22Rv1 (cell line): ENCODE measurements around the gene HAS3.
"Not testable (repeated sequence)": the region's sequence is repeated elsewhere in the genome, so short reads cannot be mapped to it uniquely, and the experiment has no call there.

ENCODE experiments used
- H3K27ac ChIP-seq: fragments of 450-650 bp; 2 replicates; pipeline ENCODE4 v1.5.1; 2017
- ZFX ChIP-seq: fragments of 450-650 bp; IDR thresholded peaks from 2 replicates; pipeline ENCODE4 v1.6.1; 2017; ENCODE audit warnings: antibody characterized with exemption, borderline replicate concordance
- TF ChIP-seq, protein P1 (sequence below): fragments of 450-650 bp; IDR thresholded peaks from 2 replicates; pipeline ENCODE4 v1.5.1; 2017; ENCODE audit warnings: mild to moderate bottlenecking

Gene HAS3, protein sequence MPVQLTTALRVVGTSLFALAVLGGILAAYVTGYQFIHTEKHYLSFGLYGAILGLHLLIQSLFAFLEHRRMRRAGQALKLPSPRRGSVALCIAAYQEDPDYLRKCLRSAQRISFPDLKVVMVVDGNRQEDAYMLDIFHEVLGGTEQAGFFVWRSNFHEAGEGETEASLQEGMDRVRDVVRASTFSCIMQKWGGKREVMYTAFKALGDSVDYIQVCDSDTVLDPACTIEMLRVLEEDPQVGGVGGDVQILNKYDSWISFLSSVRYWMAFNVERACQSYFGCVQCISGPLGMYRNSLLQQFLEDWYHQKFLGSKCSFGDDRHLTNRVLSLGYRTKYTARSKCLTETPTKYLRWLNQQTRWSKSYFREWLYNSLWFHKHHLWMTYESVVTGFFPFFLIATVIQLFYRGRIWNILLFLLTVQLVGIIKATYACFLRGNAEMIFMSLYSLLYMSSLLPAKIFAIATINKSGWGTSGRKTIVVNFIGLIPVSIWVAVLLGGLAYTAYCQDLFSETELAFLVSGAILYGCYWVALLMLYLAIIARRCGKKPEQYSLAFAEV

DNA sequence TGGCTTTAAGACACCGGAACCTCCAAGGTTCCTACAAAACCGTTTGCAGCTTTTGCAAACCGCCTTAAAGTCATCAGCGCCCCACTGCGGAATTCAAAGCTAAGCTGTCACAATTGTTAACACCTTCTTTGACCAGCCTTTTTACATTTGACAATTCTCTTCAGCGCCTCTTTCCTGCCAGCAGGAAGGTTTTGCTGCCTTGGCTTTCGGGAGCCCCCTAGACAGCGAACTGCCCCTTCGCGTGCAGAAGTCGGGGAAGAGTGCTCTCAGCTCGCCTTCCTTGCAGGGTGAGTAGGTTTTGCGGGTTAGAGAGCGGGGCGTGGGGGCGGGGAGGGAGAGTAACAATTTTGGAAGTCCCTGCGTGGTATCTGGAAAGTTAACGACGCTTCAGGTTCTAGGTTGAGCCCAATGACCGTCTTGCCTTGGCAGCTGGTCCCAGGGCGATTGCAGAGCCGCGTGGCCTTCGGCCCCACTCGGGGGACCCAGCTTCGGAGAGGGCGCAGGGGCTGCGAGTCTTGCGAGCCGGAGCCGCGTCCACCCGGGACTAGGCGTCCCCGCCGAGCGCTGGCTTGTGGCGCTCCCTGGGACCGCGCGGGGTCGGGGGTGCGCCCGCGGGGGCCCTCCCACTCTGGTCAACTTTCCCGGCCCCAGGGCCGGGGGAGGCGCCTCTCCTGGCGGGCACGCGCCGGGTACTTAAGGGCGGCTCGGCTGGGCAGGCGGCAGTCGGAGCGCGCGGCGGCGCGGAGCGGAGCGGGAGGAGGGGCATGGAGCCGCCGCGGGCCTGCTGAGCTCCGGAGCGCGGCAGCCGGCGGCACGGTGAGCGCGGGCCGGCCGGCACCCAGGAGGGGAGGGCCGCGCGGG is at the start of gene HAS3:
Gene HAS3 (plus strand): TSS at position 153 of the 861 bp plus-strand sequence. CDS start 3,743 bp downstream, outside the sequence.
- TF ChIP-seq ZFX = no peak
- TF ChIP-seq, protein P1, sequence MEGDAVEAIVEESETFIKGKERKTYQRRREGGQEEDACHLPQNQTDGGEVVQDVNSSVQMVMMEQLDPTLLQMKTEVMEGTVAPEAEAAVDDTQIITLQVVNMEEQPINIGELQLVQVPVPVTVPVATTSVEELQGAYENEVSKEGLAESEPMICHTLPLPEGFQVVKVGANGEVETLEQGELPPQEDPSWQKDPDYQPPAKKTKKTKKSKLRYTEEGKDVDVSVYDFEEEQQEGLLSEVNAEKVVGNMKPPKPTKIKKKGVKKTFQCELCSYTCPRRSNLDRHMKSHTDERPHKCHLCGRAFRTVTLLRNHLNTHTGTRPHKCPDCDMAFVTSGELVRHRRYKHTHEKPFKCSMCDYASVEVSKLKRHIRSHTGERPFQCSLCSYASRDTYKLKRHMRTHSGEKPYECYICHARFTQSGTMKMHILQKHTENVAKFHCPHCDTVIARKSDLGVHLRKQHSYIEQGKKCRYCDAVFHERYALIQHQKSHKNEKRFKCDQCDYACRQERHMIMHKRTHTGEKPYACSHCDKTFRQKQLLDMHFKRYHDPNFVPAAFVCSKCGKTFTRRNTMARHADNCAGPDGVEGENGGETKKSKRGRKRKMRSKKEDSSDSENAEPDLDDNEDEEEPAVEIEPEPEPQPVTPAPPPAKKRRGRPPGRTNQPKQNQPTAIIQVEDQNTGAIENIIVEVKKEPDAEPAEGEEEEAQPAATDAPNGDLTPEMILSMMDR = peak; percentile 61
- peak within 1 kb of the TSS; percentile 46 for H3K27ac ChIP-seq

DNA sequence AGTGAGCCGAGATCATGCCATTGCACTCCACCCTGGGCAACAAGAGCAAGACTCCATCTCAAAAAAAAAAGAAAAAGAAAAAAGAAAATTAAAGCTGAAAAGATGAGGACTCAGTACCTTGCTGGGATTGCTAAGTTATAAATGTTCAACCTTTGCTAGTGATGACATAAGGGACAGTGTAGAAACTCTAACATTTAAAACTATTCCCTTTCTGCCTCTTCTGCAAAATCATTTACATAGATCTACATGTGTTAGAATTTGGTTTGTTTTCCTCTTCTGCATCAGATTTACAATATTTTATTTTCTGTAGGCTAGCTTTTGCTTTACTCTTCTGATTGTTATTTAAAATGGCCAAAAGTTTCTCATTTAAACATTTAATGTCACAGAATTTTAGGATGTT is 49.5 kb upstream of the HAS3 start:
- TF ChIP-seq, protein P1 = no peak
- no peak for TF ChIP-seq ZFX

DNA sequence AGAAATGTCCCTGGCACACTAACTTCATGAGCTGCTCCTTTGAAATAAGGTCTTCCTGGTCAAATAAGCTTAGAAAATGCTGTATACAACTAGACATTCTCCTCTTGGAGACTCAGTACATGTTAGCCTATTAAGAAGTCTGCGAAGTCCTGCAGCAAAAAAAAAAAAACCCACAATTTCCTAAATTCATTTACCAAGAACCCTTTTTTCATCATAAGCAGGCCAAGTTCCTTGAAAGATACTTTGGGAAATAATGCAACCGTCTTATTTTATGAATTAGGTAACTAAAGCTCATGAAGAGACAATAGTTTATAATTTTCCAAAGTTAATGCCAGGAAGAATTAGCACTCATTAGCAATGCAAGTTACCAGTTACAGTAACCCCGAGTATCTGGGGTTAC is 49.0 kb upstream of the HAS3 start:
- TF ChIP-seq, protein P1 = no peak
- TF ChIP-seq ZFX = no peak
- no peak overlapping the region for H3K27ac ChIP-seq

More for the DNA sequence above, 49.5 kb upstream of the HAS3 start:
- no peak overlapping the region for H3K27ac ChIP-seq

DNA sequence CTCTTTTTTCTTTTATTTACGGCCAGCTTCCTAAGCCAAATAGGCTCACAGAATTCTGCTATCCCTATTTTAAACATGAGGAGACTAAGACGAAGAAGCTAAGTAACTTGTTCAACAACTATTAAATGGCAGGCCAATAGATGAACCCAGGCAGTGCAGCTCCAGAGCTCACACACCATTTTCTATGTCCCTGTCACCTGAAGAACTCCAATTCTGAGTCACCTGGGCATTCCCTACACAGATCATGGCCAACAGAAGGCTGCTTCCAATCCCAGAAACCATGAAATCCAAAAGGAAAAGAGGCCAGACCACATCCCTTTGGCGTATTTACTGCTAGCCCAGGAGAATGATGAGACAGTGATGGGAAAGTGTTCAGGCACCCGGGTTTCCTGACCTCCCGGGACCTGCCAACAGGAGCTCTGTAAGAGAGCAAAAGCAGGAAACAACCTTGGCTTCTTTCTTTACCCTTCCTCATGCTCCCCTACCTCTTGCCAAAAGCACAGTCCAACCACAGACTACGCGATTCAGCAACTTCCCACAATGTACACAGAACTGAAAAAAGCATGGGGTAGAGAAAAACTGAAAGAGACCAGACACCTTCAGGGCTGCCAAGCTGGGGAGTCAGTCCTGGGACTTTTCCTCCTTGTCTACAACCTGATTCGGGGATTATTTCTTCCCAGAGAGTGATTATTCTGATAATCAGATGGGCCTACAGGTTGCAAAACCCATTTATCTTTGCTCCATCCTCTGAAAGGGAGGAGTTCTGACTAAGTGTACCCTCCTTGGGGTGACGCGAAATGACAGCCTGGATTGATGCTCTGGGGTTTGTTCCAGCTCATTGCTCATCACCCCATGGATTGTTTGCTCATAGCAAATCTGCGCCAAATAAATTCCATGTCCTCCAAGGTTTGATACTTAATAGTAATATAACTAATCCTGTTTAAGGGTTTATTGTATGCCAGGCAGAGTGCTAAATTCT is 47.8 kb upstream of the HAS3 start:
- TF ChIP-seq ZFX = no peak
- TF ChIP-seq, protein P1 = no peak
- no peak overlapping the region for H3K27ac ChIP-seq

DNA sequence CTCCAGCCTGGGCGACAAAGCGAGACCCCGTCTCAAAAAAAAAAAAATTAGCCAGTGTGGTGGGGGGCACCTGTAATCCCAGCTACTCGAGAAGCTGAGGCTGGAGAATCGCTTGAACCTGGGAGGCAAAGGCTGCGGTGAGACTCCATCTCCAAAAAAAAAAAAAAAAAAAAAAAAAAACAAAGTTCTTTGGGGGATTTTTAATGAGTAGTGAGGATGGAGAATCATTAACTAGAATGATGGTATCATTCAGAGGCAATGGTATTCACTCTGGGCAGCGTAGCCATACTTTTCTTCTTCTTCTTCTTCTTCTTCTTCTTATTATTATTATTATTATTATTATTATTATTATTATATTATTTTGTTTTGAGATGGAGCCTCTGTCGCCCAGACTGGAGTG is 42.0 kb upstream of the HAS3 start:
- not testable (repeated sequence) for H3K27ac ChIP-seq

DNA sequence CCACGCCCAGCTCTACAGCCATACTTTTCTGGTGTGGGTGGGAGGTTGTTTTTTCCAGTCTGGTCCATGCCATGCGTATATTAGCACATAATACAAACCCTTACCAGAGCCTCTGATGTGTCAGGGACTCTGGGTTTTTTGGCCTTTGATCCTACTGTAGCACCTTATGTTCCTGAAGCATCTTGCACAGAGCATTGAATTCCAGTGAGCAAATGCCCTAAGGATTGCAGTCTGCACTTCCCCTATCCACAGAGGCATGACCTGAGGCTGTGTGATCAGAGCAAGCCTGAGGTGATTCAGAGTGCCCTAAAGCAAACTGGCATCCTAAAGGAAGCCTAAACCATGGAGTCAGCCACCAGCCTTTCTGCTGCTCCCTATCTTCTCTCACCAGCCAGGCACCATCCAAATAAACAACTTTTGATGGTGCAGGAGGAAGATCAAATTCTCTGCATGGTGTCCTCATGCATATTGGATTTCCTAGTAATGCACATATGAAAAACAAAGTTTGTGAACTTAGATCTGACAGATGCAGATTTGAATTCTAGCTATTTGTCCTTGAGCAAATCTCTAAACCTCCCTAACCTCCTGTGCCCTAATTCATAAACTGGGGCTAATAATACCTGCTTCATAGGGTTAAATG is 41.2 kb upstream of the HAS3 start:
- no peak overlapping the region for H3K27ac ChIP-seq
- TF ChIP-seq ZFX = no peak
- TF ChIP-seq, protein P1 = no peak
